HEK293 (cell line): ENCODE measurements around the gene PHLDA1.

ENCODE experiments used
- YY1 ChIP-seq: fragments of 450-650 bp; formaldehyde crosslinking; IDR thresholded peaks from 2 replicates; pipeline ENCODE4 v1.5.1; 2018; ENCODE audit warnings: missing biosample characterization, missing genetic modification characterization
- ZNF16 ChIP-seq: fragments of 450-650 bp; formaldehyde crosslinking; IDR thresholded peaks from 2 replicates; pipeline ENCODE4 v1.5.1; 2016; ENCODE audit warnings: low read depth, missing biosample characterization, missing genetic modification characterization
- ZNF274 ChIP-seq, 2 experiments: fragments of 200-500 bp in 1 of 2; fragments of 450-650 bp in 1 of 2; sonication (Bioruptor generic) in 1 of 2; formaldehyde crosslinking in 1 of 2; IDR thresholded peaks; 2 replicates each; pipeline versions ENCODE4 v1.5.1 to v1.6.1; 2014 to 2016; ENCODE audit warnings: borderline replicate concordance in 1 of 2, inconsistent platforms in 1 of 2, low read length in 1 of 2, missing biosample characterization in 1 of 2, missing genetic modification characterization in 1 of 2
- ZNF311 ChIP-seq: fragments of 450-650 bp; formaldehyde crosslinking; IDR thresholded peaks from 2 replicates; pipeline ENCODE4 v1.5.1; 2017; ENCODE audit warnings: missing biosample characterization, missing genetic modification characterization, borderline replicate concordance
- ZNF514 ChIP-seq: fragments of 450-650 bp; formaldehyde crosslinking; IDR thresholded peaks from 2 replicates; pipeline ENCODE4 v1.5.1; 2016; ENCODE audit warnings: missing biosample characterization, missing genetic modification characterization
- TF ChIP-seq, protein P1 (sequence below): fragments of 450-650 bp; formaldehyde crosslinking; IDR thresholded peaks from 2 replicates; pipeline ENCODE4 v1.5.1; 2016; ENCODE audit warnings: missing biosample characterization, missing genetic modification characterization
- TF ChIP-seq, protein P2 (sequence below): fragments of 450-650 bp; formaldehyde crosslinking; IDR thresholded peaks from 2 replicates; pipeline ENCODE4 v1.5.1; 2016; ENCODE audit warnings: missing biosample characterization, missing genetic modification characterization, borderline replicate concordance
- TF ChIP-seq, protein P3 (sequence below): fragments of 450-650 bp; formaldehyde crosslinking; IDR thresholded peaks from 2 replicates; pipeline ENCODE4 v1.5.1; 2016; ENCODE audit warnings: missing biosample characterization, missing genetic modification characterization
- TF ChIP-seq, protein P4 (sequence below): fragments of 450-650 bp; formaldehyde crosslinking; IDR thresholded peaks from 2 replicates; pipeline ENCODE4 v1.5.1; 2016; ENCODE audit warnings: missing biosample characterization, missing genetic modification characterization
- TF ChIP-seq, protein P5 (sequence below): fragments of 450-650 bp; formaldehyde crosslinking; IDR thresholded peaks from 2 replicates; pipeline ENCODE4 v1.5.1; 2016; ENCODE audit warnings: missing biosample characterization, missing genetic modification characterization
- TF ChIP-seq, protein P6 (sequence below): fragments of 450-650 bp; formaldehyde crosslinking; IDR thresholded peaks from 2 replicates; pipeline ENCODE4 v1.5.1; 2016; ENCODE audit warnings: missing biosample characterization, missing genetic modification characterization

DNA sequence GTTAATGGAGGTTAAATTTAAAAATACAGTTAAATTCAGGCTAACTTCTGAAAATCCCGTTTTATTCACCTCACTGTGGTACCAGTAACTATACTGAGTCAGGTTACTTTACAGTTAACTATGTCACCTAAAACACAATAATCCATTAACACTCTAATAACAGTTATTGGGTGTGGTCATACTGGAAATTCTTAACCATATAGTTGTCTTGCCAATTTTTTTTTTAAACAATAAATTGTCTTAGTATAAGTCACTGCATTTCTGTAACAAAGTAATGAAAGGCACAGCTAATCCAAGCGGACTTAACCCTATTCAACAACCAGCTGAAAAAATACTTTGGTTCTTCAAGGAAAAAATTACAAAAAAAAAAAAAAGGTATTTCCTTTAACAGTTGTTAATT lies 16.2 kb upstream of the PHLDA1 start:
- TF ChIP-seq, protein P1, sequence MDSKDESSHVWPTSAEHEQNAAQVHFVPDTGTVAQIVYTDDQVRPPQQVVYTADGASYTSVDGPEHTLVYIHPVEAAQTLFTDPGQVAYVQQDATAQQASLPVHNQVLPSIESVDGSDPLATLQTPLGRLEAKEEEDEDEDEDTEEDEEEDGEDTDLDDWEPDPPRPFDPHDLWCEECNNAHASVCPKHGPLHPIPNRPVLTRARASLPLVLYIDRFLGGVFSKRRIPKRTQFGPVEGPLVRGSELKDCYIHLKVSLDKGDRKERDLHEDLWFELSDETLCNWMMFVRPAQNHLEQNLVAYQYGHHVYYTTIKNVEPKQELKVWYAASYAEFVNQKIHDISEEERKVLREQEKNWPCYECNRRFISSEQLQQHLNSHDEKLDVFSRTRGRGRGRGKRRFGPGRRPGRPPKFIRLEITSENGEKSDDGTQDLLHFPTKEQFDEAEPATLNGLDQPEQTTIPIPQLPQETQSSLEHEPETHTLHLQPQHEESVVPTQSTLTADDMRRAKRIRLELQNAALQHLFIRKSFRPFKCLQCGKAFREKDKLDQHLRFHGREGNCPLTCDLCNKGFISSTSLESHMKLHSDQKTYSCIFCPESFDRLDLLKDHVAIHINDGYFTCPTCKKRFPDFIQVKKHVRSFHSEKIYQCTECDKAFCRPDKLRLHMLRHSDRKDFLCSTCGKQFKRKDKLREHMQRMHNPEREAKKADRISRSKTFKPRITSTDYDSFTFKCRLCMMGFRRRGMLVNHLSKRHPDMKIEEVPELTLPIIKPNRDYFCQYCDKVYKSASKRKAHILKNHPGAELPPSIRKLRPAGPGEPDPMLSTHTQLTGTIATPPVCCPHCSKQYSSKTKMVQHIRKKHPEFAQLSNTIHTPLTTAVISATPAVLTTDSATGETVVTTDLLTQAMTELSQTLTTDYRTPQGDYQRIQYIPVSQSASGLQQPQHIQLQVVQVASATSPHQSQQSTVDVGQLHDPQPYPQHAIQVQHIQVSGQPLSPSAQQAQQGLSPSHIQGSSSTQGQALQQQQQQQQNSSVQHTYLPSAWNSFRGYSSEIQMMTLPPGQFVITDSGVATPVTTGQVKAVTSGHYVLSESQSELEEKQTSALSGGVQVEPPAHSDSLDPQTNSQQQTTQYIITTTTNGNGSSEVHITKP (tag by site-specific recombination) = no peak
- TF ChIP-seq ZNF514 (tag by site-specific recombination) = no peak
- TF ChIP-seq, protein P2, sequence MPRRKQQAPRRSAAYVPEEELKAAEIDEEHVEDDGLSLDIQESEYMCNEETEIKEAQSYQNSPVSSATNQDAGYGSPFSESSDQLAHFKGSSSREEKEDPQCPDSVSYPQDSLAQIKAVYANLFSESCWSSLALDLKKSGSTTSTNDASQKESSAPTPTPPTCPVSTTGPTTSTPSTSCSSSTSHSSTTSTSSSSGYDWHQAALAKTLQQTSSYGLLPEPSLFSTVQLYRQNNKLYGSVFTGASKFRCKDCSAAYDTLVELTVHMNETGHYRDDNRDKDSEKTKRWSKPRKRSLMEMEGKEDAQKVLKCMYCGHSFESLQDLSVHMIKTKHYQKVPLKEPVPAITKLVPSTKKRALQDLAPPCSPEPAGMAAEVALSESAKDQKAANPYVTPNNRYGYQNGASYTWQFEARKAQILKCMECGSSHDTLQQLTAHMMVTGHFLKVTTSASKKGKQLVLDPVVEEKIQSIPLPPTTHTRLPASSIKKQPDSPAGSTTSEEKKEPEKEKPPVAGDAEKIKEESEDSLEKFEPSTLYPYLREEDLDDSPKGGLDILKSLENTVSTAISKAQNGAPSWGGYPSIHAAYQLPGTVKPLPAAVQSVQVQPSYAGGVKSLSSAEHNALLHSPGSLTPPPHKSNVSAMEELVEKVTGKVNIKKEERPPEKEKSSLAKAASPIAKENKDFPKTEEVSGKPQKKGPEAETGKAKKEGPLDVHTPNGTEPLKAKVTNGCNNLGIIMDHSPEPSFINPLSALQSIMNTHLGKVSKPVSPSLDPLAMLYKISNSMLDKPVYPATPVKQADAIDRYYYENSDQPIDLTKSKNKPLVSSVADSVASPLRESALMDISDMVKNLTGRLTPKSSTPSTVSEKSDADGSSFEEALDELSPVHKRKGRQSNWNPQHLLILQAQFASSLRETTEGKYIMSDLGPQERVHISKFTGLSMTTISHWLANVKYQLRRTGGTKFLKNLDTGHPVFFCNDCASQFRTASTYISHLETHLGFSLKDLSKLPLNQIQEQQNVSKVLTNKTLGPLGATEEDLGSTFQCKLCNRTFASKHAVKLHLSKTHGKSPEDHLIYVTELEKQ (tag by site-specific recombination) = no peak
- TF ChIP-seq ZNF274 (IDR thresholded peaks at IDR 0.05; ENCODE audit: low read length) = no peak
- TF ChIP-seq ZNF274 (tag by site-specific recombination; IDR thresholded peaks at IDR 0.05; ENCODE audit: borderline replicate concordance) = no peak
- TF ChIP-seq, protein P3, sequence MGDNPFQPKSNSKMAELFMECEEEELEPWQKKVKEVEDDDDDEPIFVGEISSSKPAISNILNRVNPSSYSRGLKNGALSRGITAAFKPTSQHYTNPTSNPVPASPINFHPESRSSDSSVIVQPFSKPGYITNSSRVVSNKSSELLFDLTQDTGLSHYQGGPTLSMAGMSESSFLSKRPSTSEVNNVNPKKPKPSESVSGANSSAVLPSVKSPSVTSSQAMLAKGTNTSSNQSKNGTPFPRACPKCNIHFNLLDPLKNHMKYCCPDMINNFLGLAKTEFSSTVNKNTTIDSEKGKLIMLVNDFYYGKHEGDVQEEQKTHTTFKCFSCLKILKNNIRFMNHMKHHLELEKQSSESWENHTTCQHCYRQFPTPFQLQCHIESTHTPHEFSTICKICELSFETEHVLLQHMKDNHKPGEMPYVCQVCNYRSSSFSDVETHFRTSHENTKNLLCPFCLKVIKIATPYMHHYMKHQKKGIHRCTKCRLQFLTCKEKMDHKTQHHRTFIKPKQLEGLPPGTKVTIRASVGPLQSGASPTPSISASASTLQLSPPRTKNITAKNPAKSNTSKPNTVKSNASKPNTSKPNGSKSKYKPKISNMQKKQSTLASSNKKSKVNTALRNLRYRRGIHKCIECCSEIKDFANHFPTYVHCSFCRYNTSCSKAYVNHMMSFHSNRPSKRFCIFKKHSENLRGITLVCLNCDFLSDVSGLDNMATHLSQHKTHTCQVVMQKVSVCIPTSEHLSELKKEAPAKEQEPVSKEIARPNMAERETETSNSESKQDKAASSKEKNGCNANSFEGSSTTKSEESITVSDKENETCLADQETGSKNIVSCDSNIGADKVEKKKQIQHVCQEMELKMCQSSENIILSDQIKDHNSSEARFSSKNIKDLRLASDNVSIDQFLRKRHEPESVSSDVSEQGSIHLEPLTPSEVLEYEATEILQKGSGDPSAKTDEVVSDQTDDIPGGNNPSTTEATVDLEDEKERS = no peak
- TF ChIP-seq, protein P4, sequence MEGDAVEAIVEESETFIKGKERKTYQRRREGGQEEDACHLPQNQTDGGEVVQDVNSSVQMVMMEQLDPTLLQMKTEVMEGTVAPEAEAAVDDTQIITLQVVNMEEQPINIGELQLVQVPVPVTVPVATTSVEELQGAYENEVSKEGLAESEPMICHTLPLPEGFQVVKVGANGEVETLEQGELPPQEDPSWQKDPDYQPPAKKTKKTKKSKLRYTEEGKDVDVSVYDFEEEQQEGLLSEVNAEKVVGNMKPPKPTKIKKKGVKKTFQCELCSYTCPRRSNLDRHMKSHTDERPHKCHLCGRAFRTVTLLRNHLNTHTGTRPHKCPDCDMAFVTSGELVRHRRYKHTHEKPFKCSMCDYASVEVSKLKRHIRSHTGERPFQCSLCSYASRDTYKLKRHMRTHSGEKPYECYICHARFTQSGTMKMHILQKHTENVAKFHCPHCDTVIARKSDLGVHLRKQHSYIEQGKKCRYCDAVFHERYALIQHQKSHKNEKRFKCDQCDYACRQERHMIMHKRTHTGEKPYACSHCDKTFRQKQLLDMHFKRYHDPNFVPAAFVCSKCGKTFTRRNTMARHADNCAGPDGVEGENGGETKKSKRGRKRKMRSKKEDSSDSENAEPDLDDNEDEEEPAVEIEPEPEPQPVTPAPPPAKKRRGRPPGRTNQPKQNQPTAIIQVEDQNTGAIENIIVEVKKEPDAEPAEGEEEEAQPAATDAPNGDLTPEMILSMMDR (tag by site-specific recombination) = no peak
- TF ChIP-seq YY1 (tag by site-specific recombination) = no peak
- no peak for TF ChIP-seq ZNF16 (tag by site-specific recombination)
- TF ChIP-seq, protein P5, sequence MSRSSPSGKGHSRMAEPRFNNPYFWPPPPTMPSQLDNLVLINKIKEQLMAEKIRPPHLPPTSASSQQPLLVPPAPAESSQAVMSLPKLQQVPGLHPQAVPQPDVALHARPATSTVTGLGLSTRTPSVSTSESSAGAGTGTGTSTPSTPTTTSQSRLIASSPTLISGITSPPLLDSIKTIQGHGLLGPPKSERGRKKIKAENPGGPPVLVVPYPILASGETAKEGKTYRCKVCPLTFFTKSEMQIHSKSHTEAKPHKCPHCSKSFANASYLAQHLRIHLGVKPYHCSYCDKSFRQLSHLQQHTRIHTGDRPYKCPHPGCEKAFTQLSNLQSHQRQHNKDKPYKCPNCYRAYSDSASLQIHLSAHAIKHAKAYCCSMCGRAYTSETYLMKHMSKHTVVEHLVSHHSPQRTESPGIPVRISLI = no peak
- TF ChIP-seq, protein P6, sequence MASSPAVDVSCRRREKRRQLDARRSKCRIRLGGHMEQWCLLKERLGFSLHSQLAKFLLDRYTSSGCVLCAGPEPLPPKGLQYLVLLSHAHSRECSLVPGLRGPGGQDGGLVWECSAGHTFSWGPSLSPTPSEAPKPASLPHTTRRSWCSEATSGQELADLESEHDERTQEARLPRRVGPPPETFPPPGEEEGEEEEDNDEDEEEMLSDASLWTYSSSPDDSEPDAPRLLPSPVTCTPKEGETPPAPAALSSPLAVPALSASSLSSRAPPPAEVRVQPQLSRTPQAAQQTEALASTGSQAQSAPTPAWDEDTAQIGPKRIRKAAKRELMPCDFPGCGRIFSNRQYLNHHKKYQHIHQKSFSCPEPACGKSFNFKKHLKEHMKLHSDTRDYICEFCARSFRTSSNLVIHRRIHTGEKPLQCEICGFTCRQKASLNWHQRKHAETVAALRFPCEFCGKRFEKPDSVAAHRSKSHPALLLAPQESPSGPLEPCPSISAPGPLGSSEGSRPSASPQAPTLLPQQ (tag by site-specific recombination) = no peak
- no peak for TF ChIP-seq ZNF311 (tag by site-specific recombination)
